Measurements from ENCODE around the gene SLC39A9.

GRCh38 chr14:69364378-69364777 lies 34.1 kb upstream of the SLC39A9 start:
- TF ChIP-seq CEBPB (IDR thresholded peaks at IDR 0.05; ENCODE audit: low read depth, low read length) (no peak), POLR2A (IDR thresholded peaks at IDR 0.05; ENCODE audit: low read depth, low read length) (no peak), MXI1 (IDR thresholded peaks at IDR 0.05; ENCODE audit: borderline replicate concordance, low read depth, low read length) (no peak), MAFK (IDR thresholded peaks at IDR 0.05; ENCODE audit: low read depth, low read length) (no peak)
- TF ChIP-seq, protein P1, sequence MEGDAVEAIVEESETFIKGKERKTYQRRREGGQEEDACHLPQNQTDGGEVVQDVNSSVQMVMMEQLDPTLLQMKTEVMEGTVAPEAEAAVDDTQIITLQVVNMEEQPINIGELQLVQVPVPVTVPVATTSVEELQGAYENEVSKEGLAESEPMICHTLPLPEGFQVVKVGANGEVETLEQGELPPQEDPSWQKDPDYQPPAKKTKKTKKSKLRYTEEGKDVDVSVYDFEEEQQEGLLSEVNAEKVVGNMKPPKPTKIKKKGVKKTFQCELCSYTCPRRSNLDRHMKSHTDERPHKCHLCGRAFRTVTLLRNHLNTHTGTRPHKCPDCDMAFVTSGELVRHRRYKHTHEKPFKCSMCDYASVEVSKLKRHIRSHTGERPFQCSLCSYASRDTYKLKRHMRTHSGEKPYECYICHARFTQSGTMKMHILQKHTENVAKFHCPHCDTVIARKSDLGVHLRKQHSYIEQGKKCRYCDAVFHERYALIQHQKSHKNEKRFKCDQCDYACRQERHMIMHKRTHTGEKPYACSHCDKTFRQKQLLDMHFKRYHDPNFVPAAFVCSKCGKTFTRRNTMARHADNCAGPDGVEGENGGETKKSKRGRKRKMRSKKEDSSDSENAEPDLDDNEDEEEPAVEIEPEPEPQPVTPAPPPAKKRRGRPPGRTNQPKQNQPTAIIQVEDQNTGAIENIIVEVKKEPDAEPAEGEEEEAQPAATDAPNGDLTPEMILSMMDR (conservative IDR thresholded peaks at IDR 0.05; ENCODE audit: low read depth, low read length), result no peak
- TF ChIP-seq, protein P2, sequence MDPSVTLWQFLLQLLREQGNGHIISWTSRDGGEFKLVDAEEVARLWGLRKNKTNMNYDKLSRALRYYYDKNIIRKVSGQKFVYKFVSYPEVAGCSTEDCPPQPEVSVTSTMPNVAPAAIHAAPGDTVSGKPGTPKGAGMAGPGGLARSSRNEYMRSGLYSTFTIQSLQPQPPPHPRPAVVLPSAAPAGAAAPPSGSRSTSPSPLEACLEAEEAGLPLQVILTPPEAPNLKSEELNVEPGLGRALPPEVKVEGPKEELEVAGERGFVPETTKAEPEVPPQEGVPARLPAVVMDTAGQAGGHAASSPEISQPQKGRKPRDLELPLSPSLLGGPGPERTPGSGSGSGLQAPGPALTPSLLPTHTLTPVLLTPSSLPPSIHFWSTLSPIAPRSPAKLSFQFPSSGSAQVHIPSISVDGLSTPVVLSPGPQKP (IDR thresholded peaks at IDR 0.05; ENCODE audit: borderline replicate concordance, low read depth, low read length), result no peak
